ENCODE data around the gene CDH22.

The CDH22 gene

GRCh38 chr20:46192376-46192944, 115.8 kb downstream of the CDH22 start:
- no peak for DNase-seq (ENCODE audit: low spot score)

- no peak for DNase-seq (ENCODE audit: low spot score)
Measured at GRCh38 chr20:46191611-46192010, 116.7 kb downstream of the CDH22 start.

- no peak for DNase-seq (ENCODE audit: low spot score)
Measured at GRCh38 chr20:46191168-46191540, 117.1 kb downstream of the CDH22 start.

- no peak for DNase-seq (ENCODE audit: low spot score)
Measured at GRCh38 chr20:46190478-46191167, 117.7 kb downstream of the CDH22 start.

GRCh38 chr20:46188866-46189541, 119.3 kb downstream of the CDH22 start:
- no peak for DNase-seq (ENCODE audit: low spot score)

- no peak for DNase-seq (ENCODE audit: low spot score)
Measured at GRCh38 chr20:46186210-46186609, 122.1 kb downstream of the CDH22 start.

GRCh38 chr20:46185353-46185752, 122.9 kb downstream of the CDH22 start:
- no peak for DNase-seq (ENCODE audit: low spot score)

- DNase-seq (ENCODE audit: low spot score) = no peak
Measured at GRCh38 chr20:46183768-46184167, 124.5 kb downstream of the CDH22 start.

- DNase-seq (ENCODE audit: low spot score) = no peak
Measured at GRCh38 chr20:46182276-46183200, 125.8 kb downstream of the CDH22 start.

- DNase-seq (ENCODE audit: low spot score) = no peak
Measured at GRCh38 chr20:46179862-46180261, 128.4 kb downstream of the CDH22 start.

- no peak for DNase-seq (ENCODE audit: low spot score)
Measured at GRCh38 chr20:46178891-46179290, 129.4 kb downstream of the CDH22 start.

GRCh38 chr20:46177768-46178167, 130.5 kb downstream of the CDH22 start:
- no peak for DNase-seq (ENCODE audit: low spot score)

- no peak for DNase-seq (ENCODE audit: low spot score)
Measured at GRCh38 chr20:46176739-46177378, 131.4 kb downstream of the CDH22 start.

- DNase-seq (ENCODE audit: low spot score) = no peak
Measured at GRCh38 chr20:46175127-46175494, 133.2 kb downstream of the CDH22 start.

GRCh38 chr20:46174469-46175126, 133.7 kb downstream of the CDH22 start:
- peak; percentile 74 for DNase-seq (ENCODE audit: low spot score)

- no peak for DNase-seq (ENCODE audit: low spot score)
Measured at GRCh38 chr20:46173652-46174468, 134.4 kb downstream of the CDH22 start.

- no peak for DNase-seq (ENCODE audit: low spot score)
Measured at GRCh38 chr20:46172961-46173536, 135.2 kb downstream of the CDH22 start.

- DNase-seq (ENCODE audit: low spot score) = no peak
Measured at GRCh38 chr20:46172455-46172854, 135.8 kb downstream of the CDH22 start.

GRCh38 chr20:46171909-46172308, 136.4 kb downstream of the CDH22 start:
- DNase-seq (ENCODE audit: low spot score) = no peak

- DNase-seq (ENCODE audit: low spot score) = no peak
Measured at GRCh38 chr20:46171476-46171875, 136.8 kb downstream of the CDH22 start.

Data from GM03348 (cell line).